Effector memory CD4-positive, alpha-beta T cell (primary cell): Measurements from ENCODE around the gene AFTPH.

Source experiments
- DNase-seq, 3 donors: peaks; one replicate each; pipeline ENCODE4 v3.0.0-alpha.2; 2020
- H3K27ac ChIP-seq: 2 replicates; pipeline ENCODE4 v1.7.0; 2013; ENCODE audit warnings: mild to moderate bottlenecking, low read length, moderate library complexity; ENCODE audit not compliant: insufficient read depth, poor library complexity, severe bottlenecking
- H3K27me3 ChIP-seq: replicated peaks from 2 replicates; pipeline ENCODE4 v1.7.0; 2013; ENCODE audit warnings: mild to moderate bottlenecking, low read length; ENCODE audit not compliant: insufficient read depth, control insufficient read depth, poor library complexity, severe bottlenecking
- H3K36me3 ChIP-seq: 2 replicates; pipeline ENCODE4 v1.7.0; 2013; ENCODE audit warnings: mild to moderate bottlenecking, low read length, moderate library complexity; ENCODE audit not compliant: control insufficient read depth, insufficient read depth
- H3K4me1 ChIP-seq: 2 replicates; pipeline ENCODE4 v1.7.0; 2013; ENCODE audit warnings: low read length, mild to moderate bottlenecking; ENCODE audit not compliant: control insufficient read depth, insufficient read depth, poor library complexity, severe bottlenecking
- H3K4me3 ChIP-seq: 2 replicates; pipeline ENCODE4 v1.7.0; 2013; ENCODE audit warnings: low read length, low read depth, mild to moderate bottlenecking; ENCODE audit not compliant: insufficient read depth, poor library complexity, severe bottlenecking
- H3K9me3 ChIP-seq: 2 replicates; pipeline ENCODE4 v1.7.0; 2013; ENCODE audit warnings: mild to moderate bottlenecking, low read length, moderate library complexity; ENCODE audit not compliant: control insufficient read depth

Gene AFTPH

GRCh38 chr2:64620661-64621060, 96.5 kb downstream of the AFTPH start:
- H3K4me3 ChIP-seq = no peak overlapping the region
- no peaks in the 10 kb centered on the region for H3K4me1 ChIP-seq
- no peaks in the 10 kb centered on the region for H3K27me3 ChIP-seq
- H3K27ac ChIP-seq = no peak overlapping the region
- H3K9me3 ChIP-seq = no peaks in the 10 kb centered on the region
- DNase-seq = no peak
- H3K36me3 ChIP-seq = no peaks in the 10 kb centered on the region

GRCh38 chr2:64622443-64623241, 98.5 kb downstream of the AFTPH start:
- no peaks in the 10 kb centered on the region for H3K36me3 ChIP-seq
- H3K4me3 ChIP-seq = no peak overlapping the region
- DNase-seq = no peak
- no peaks in the 10 kb centered on the region for H3K4me1 ChIP-seq
- H3K27me3 ChIP-seq = no peaks in the 10 kb centered on the region
- H3K27ac ChIP-seq = no peak overlapping the region
- no peaks in the 10 kb centered on the region for H3K9me3 ChIP-seq

GRCh38 chr2:64623242-64623850, 99.2 kb downstream of the AFTPH start:
- Histone ChIP-seq H3K36me3 (no peaks in the 10 kb centered on the region), H3K9me3 (no peaks in the 10 kb centered on the region), H3K27ac (no peak overlapping the region), H3K4me3 (no peak overlapping the region), H3K4me1 (no peaks in the 10 kb centered on the region), H3K27me3 (no peaks in the 10 kb centered on the region)
- DNase-seq = no peak

GRCh38 chr2:64624108-64624610, 100.0 kb downstream of the AFTPH start:
- H3K4me1 ChIP-seq = no peaks in the 10 kb centered on the region
- no peaks in the 10 kb centered on the region for H3K27me3 ChIP-seq
- no peak for DNase-seq
- no peaks in the 10 kb centered on the region for H3K36me3 ChIP-seq
- no peaks in the 10 kb centered on the region for H3K9me3 ChIP-seq
- H3K27ac ChIP-seq = no peak overlapping the region
- H3K4me3 ChIP-seq = no peak overlapping the region

GRCh38 chr2:64624862-64625261, 100.7 kb downstream of the AFTPH start:
- H3K4me3 ChIP-seq = no peak overlapping the region
- no peaks in the 10 kb centered on the region for H3K4me1 ChIP-seq
- no peaks in the 10 kb centered on the region for H3K36me3 ChIP-seq
- no peak for DNase-seq
- no peak overlapping the region for H3K27ac ChIP-seq
- H3K9me3 ChIP-seq = no peaks in the 10 kb centered on the region
- H3K27me3 ChIP-seq = no peaks in the 10 kb centered on the region

GRCh38 chr2:64625299-64626145, 101.4 kb downstream of the AFTPH start:
- H3K27ac ChIP-seq = no peak overlapping the region
- no peaks in the 10 kb centered on the region for H3K4me1 ChIP-seq
- H3K4me3 ChIP-seq = no peak overlapping the region
- H3K36me3 ChIP-seq = peaks cover under 1% of the 10 kb centered on the region
- no peak for DNase-seq
- H3K27me3 ChIP-seq = no peaks in the 10 kb centered on the region
- H3K9me3 ChIP-seq = no peaks in the 10 kb centered on the region

GRCh38 chr2:64626146-64626809, 102.2 kb downstream of the AFTPH start:
- no peak for DNase-seq
- no peaks in the 10 kb centered on the region for H3K4me1 ChIP-seq
- no peaks in the 10 kb centered on the region for H3K9me3 ChIP-seq
- H3K4me3 ChIP-seq = no peak overlapping the region
- no peak overlapping the region for H3K27ac ChIP-seq
- peaks cover 8% of the 10 kb centered on the region for H3K36me3 ChIP-seq
- no peaks in the 10 kb centered on the region for H3K27me3 ChIP-seq

- H3K36me3 ChIP-seq = peaks cover 9% of the 10 kb centered on the region
- no peak for DNase-seq
- no peaks in the 10 kb centered on the region for H3K9me3 ChIP-seq
- H3K27me3 ChIP-seq = no peaks in the 10 kb centered on the region
- H3K4me3 ChIP-seq = no peak overlapping the region
- no peak overlapping the region for H3K27ac ChIP-seq
- H3K4me1 ChIP-seq = no peaks in the 10 kb centered on the region
Measured at GRCh38 chr2:64626963-64627760, 103.0 kb downstream of the AFTPH start.
